Measurements from ENCODE around the gene KRT84.

KRT84 gene

GRCh38 chr12:52333321-52333720, 52.1 kb downstream of the KRT84 start:
- no peak overlapping the region for H4K91ac ChIP-seq (ENCODE audit: low read length)
- H3K79me1 ChIP-seq (replicated peaks; ENCODE audit: low read length, poor library complexity, severe bottlenecking), result no peaks in the 10 kb centered on the region
- no peak overlapping the region for H2AK5ac ChIP-seq (ENCODE audit: low read length, severe bottlenecking)
- no peak overlapping the region for H3K18ac ChIP-seq (ENCODE audit: low read depth in 1 of 2, low read length in 2 of 2)
- DNase-seq, result no peak
- no peak overlapping the region for H3K4me2 ChIP-seq (ENCODE audit: low read length, poor library complexity, severe bottlenecking)
- no peak overlapping the region for H4K8ac ChIP-seq (ENCODE audit: low read length)
- H3K23ac ChIP-seq (ENCODE audit: low read length in 2 of 2), result no peak overlapping the region
- H3K9me3 ChIP-seq (ENCODE audit: control insufficient read depth, low read length), result peaks cover 13% of the 10 kb centered on the region
- no peak overlapping the region for H2AFZ ChIP-seq (ENCODE audit: low read depth, low read length)
- no peak overlapping the region for H3K14ac ChIP-seq (ENCODE audit: low read length in 2 of 2)
- H3K36me3 ChIP-seq (ENCODE audit: control insufficient read depth in 1 of 2, insufficient read depth in 2 of 2, low read depth in 1 of 2, low read length in 2 of 2), result no peaks in the 10 kb centered on the region
- no peak overlapping the region for H2BK5ac ChIP-seq (ENCODE audit: low read depth, low read length, poor library complexity, severe bottlenecking)
- no peak overlapping the region for H2BK120ac ChIP-seq (ENCODE audit: low read depth, low read length)
- H3K9ac ChIP-seq (ENCODE audit: low read length), result no peak overlapping the region
- peaks cover 41 to 60% of the 10 kb centered on the region in 2 experiments for H3K27me3 ChIP-seq (ENCODE audit: control insufficient read depth in 1 of 2, insufficient read depth in 1 of 2, low read length in 2 of 2)
- H3K4me1 ChIP-seq (ENCODE audit: control insufficient read depth, insufficient read depth, low read depth, low read length), result no peaks in the 10 kb centered on the region
- no peak overlapping the region for H3K4ac ChIP-seq (ENCODE audit: low read depth in 1 of 2, low read length in 2 of 2)
- no peak overlapping the region for H2BK12ac ChIP-seq (ENCODE audit: low read length in 2 of 2)
- no peak overlapping the region for H3K4me3 ChIP-seq (ENCODE audit: insufficient read depth in 1 of 2, low read depth in 1 of 2, low read length in 2 of 2)
- 70% methylated on average over 3 of the region's 3 CpGs for WGBS
- H2BK15ac ChIP-seq (ENCODE audit: low read depth, poor library complexity, severe bottlenecking), result no peak overlapping the region
- H3K27ac ChIP-seq (ENCODE audit: low read length, poor library complexity, severe bottlenecking), result no peak overlapping the region

GRCh38 chr12:52332381-52332780, 53.1 kb downstream of the KRT84 start:
- Histone ChIP-seq H3K18ac (ENCODE audit: low read depth in 1 of 2, low read length in 2 of 2) (no peak overlapping the region), H3K9me3 (ENCODE audit: control insufficient read depth, low read length) (peaks cover 13% of the 10 kb centered on the region), H3K9ac (ENCODE audit: low read length) (no peak overlapping the region), H4K8ac (ENCODE audit: low read length) (no peak overlapping the region), H2BK120ac (ENCODE audit: low read depth, low read length) (no peak overlapping the region), H3K36me3 (ENCODE audit: control insufficient read depth in 1 of 2, insufficient read depth in 2 of 2, low read depth in 1 of 2, low read length in 2 of 2) (no peaks in the 10 kb centered on the region), H3K4me1 (ENCODE audit: control insufficient read depth, insufficient read depth, low read depth, low read length) (no peaks in the 10 kb centered on the region), H3K4me3 (ENCODE audit: insufficient read depth in 1 of 2, low read depth in 1 of 2, low read length in 2 of 2) (no peak overlapping the region), H3K4ac (ENCODE audit: low read depth in 1 of 2, low read length in 2 of 2) (no peak overlapping the region), H3K27ac (ENCODE audit: low read length, poor library complexity, severe bottlenecking) (no peak overlapping the region), H3K23ac (ENCODE audit: low read length in 2 of 2) (no peak overlapping the region), H3K79me1 (replicated peaks; ENCODE audit: low read length, poor library complexity, severe bottlenecking) (no peaks in the 10 kb centered on the region), H2AFZ (ENCODE audit: low read depth, low read length) (no peak overlapping the region), H2AK5ac (ENCODE audit: low read length, severe bottlenecking) (no peak overlapping the region), H4K91ac (ENCODE audit: low read length) (no peak overlapping the region), H3K27me3 (ENCODE audit: control insufficient read depth in 1 of 2, insufficient read depth in 1 of 2, low read length in 2 of 2) (peaks cover 38 to 67% of the 10 kb centered on the region in 2 experiments), H2BK15ac (ENCODE audit: low read depth, poor library complexity, severe bottlenecking) (no peak overlapping the region), H2BK12ac (ENCODE audit: low read length in 2 of 2) (no peak overlapping the region), H3K4me2 (ENCODE audit: low read length, poor library complexity, severe bottlenecking) (no peak overlapping the region), H2BK5ac (ENCODE audit: low read depth, low read length, poor library complexity, severe bottlenecking) (no peak overlapping the region), H3K14ac (ENCODE audit: low read length in 2 of 2) (no peak overlapping the region)
- no peak for DNase-seq
- WGBS, result 100% methylated on average over 1 of the region's 1 CpG

GRCh38 chr12:52331833-52332232, 53.6 kb downstream of the KRT84 start:
- H2AK5ac ChIP-seq (ENCODE audit: low read length, severe bottlenecking), result no peak overlapping the region
- no peak overlapping the region for H3K4ac ChIP-seq (ENCODE audit: low read depth in 1 of 2, low read length in 2 of 2)
- H2BK5ac ChIP-seq (ENCODE audit: low read depth, low read length, poor library complexity, severe bottlenecking), result no peak overlapping the region
- no peak overlapping the region for H3K4me3 ChIP-seq (ENCODE audit: insufficient read depth in 1 of 2, low read depth in 1 of 2, low read length in 2 of 2)
- H3K9ac ChIP-seq (ENCODE audit: low read length), result no peak overlapping the region
- H2AFZ ChIP-seq (ENCODE audit: low read depth, low read length), result no peak overlapping the region
- no peak overlapping the region for H3K18ac ChIP-seq (ENCODE audit: low read depth in 1 of 2, low read length in 2 of 2)
- H3K4me2 ChIP-seq (ENCODE audit: low read length, poor library complexity, severe bottlenecking), result no peak overlapping the region
- no peak overlapping the region for H2BK120ac ChIP-seq (ENCODE audit: low read depth, low read length)
- H2BK15ac ChIP-seq (ENCODE audit: low read depth, poor library complexity, severe bottlenecking), result no peak overlapping the region
- WGBS, result 77% methylated on average over 3 of the region's 3 CpGs
- no peak overlapping the region for H2BK12ac ChIP-seq (ENCODE audit: low read length in 2 of 2)
- no peak overlapping the region for H4K91ac ChIP-seq (ENCODE audit: low read length)
- peaks cover 13% of the 10 kb centered on the region for H3K9me3 ChIP-seq (ENCODE audit: control insufficient read depth, low read length)
- H4K8ac ChIP-seq (ENCODE audit: low read length), result no peak overlapping the region
- no peaks in the 10 kb centered on the region for H3K4me1 ChIP-seq (ENCODE audit: control insufficient read depth, insufficient read depth, low read depth, low read length)
- H3K36me3 ChIP-seq (ENCODE audit: control insufficient read depth in 1 of 2, insufficient read depth in 2 of 2, low read depth in 1 of 2, low read length in 2 of 2), result no peaks in the 10 kb centered on the region
- H3K79me1 ChIP-seq (replicated peaks; ENCODE audit: low read length, poor library complexity, severe bottlenecking), result no peaks in the 10 kb centered on the region
- no peak overlapping the region for H3K14ac ChIP-seq (ENCODE audit: low read length in 2 of 2)
- no peak overlapping the region for H3K27ac ChIP-seq (ENCODE audit: low read length, poor library complexity, severe bottlenecking)
- peaks cover 38 to 72% of the 10 kb centered on the region in 2 experiments for H3K27me3 ChIP-seq (ENCODE audit: control insufficient read depth in 1 of 2, insufficient read depth in 1 of 2, low read length in 2 of 2)
- no peak for DNase-seq
- H3K23ac ChIP-seq (ENCODE audit: low read length in 2 of 2), result no peak overlapping the region

- Histone ChIP-seq H2AK5ac (ENCODE audit: low read length, severe bottlenecking) (no peak overlapping the region), H3K14ac (ENCODE audit: low read length in 2 of 2) (no peak overlapping the region), H3K4me3 (ENCODE audit: insufficient read depth in 1 of 2, low read depth in 1 of 2, low read length in 2 of 2) (no peak overlapping the region), H2BK120ac (ENCODE audit: low read depth, low read length) (no peak overlapping the region), H3K4me1 (ENCODE audit: control insufficient read depth, insufficient read depth, low read depth, low read length) (no peaks in the 10 kb centered on the region), H2BK15ac (ENCODE audit: low read depth, poor library complexity, severe bottlenecking) (no peak overlapping the region), H3K79me1 (replicated peaks; ENCODE audit: low read length, poor library complexity, severe bottlenecking) (no peaks in the 10 kb centered on the region), H3K36me3 (ENCODE audit: control insufficient read depth in 1 of 2, insufficient read depth in 2 of 2, low read depth in 1 of 2, low read length in 2 of 2) (no peaks in the 10 kb centered on the region), H3K23ac (ENCODE audit: low read length in 2 of 2) (no peak overlapping the region), H3K18ac (ENCODE audit: low read depth in 1 of 2, low read length in 2 of 2) (no peak overlapping the region), H4K8ac (ENCODE audit: low read length) (no peak overlapping the region), H3K9me3 (ENCODE audit: control insufficient read depth, low read length) (peaks cover 13% of the 10 kb centered on the region), H3K4me2 (ENCODE audit: low read length, poor library complexity, severe bottlenecking) (no peak overlapping the region), H2BK5ac (ENCODE audit: low read depth, low read length, poor library complexity, severe bottlenecking) (no peak overlapping the region), H2BK12ac (ENCODE audit: low read length in 2 of 2) (no peak overlapping the region), H3K27ac (ENCODE audit: low read length, poor library complexity, severe bottlenecking) (no peak overlapping the region), H4K91ac (ENCODE audit: low read length) (no peak overlapping the region), H3K27me3 (ENCODE audit: control insufficient read depth in 1 of 2, insufficient read depth in 1 of 2, low read length in 2 of 2) (peaks cover 38 to 74% of the 10 kb centered on the region in 2 experiments), H3K4ac (ENCODE audit: low read depth in 1 of 2, low read length in 2 of 2) (no peak overlapping the region), H2AFZ (ENCODE audit: low read depth, low read length) (no peak overlapping the region), H3K9ac (ENCODE audit: low read length) (no peak overlapping the region)
- no peak for DNase-seq
- 5% methylated on average over 1 of the region's 1 CpG for whole genome bisulfite sequencing
These were observed 54.4 kb downstream of the KRT84 start for GRCh38 chr12:52331039-52331438.
